Measurements from ENCODE around the gene C1orf210.

C1orf210 gene

DNA sequence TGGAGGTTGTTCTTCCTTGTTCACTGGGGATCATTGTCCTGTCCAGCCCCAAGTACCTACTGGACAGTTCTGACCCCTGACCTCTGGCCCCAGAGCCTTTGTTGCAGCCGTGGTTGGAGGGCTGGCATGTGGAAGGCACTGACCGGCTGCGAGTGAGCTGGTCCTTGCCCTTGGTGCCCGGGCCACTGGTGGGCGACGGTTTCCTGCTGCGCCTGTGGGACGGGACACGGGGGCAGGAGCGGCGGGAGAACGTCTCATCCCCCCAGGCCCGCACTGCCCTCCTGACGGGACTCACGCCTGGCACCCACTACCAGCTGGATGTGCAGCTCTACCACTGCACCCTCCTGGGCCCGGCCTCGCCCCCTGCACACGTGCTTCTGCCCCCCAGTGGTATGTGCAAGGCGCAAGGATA lies 26.8 kb upstream of the C1orf210 start:
- no peak for DNase-seq (ENCODE audit: low spot score)

GRCh38 chr1:43311521-43311920 lies 26.1 kb upstream of the C1orf210 start:
- no peak for DNase-seq (ENCODE audit: low spot score)

- DNase-seq (ENCODE audit: low spot score) = no peak
Observed at GRCh38 chr1:43309405-43310025, 24.1 kb upstream of the C1orf210 start.

DNA sequence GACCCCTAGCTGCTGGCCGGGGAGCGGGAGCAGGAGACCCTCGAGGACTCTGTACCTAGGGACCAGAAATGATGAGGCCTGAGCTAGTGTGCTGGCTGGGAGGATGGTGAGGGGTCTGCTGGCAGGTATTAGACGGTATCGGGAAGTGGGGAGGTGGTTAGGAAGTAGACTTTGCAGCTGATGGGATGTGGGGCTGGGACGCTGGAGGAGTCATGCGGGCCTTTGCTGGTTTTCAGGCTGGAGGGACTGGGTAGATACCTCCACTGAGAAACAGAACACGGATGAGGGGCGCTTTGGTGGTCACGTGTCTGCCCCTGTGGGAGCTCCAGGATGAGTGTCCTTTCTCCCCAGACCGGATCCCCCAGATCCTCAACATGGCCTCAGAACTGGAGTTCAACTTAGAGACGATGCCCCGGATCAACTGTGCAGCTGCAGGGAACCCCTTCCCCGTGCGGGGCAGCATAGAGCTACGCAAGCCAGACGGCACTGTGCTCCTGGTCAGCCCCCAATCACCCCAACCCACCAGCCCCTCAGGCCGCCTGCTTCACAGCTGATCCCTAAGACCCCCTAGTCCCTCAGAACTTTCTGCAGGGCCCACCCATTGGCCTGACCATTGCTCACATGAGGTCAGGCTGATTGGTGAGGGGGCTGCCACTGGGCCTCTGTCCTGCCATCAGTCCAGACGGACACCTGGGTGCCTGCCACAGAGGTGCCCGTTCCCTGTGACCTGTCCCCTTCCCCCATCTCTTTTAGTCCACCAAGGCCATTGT lies 23.4 kb upstream of the C1orf210 start:
- DNase-seq (ENCODE audit: low spot score) = no peak

DNA sequence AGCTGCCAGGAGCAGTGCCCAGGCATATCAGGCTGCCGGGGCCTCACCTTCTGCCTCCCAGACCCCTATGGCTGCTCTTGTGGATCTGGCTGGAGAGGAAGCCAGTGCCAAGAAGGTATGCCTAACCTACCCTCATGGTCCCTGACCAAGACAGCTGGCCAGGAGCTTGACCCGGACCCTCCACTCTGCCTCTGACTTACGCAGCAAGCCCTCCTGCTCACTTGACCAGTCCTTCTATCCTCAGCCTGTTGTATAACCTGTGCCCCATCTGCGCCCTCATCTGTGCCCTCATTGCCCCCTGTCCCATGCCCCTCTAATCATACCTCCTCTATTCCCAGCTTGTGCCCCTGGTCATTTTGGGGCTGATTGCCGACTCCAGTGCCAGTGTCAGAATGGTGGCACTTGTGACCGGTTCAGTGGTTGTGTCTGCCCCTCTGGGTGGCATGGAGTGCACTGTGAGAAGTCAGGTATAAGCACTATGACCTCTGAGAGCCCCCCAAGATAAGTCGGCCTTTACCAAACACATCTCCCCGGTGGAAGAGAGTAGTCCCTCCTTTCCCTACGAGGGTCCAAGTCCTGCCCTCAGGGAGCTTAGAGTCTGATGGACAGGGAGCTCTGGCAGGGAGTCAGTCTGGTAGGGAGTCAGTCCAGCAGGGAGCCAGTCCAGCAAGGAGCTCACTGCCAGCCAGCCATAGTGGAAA lies 22.2 kb upstream of the C1orf210 start:
- no peak for DNase-seq (ENCODE audit: low spot score)

DNA sequence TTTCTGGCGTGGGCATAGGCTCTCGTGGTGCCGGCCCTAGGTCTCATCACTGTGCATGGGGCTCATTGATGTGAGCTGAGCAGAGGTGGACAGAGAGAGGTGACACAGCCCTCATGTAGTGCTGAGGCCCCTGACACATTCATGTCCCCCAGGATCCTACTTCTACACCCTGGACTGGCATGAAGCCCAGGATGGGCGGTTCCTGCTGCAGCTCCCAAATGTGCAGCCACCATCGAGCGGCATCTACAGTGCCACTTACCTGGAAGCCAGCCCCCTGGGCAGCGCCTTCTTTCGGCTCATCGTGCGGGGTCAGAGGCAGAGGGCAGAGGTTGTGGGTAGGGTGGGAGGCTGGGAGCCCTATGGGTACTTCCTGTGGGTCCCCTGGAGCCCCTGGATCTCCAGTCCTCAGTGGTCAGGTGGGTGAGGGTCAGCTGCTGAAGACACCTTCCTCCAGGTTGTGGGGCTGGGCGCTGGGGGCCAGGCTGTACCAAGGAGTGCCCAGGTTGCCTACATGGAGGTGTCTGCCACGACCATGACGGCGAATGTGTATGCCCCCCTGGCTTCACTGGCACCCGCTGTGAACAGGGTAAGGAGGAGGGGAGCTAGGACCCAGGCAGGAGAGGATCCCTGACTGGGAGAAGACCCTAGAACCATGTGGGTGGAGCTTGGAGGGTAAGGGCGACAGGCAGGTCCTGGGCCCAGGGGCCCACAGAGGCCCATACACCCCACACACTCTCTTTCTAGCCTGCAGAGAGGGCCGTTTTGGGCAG lies 21.5 kb upstream of the C1orf210 start:
- DNase-seq (ENCODE audit: low spot score) = no peak

GRCh38 chr1:43305926-43306687 lies 20.7 kb upstream of the C1orf210 start:
- DNase-seq (ENCODE audit: low spot score) = no peak

- no peak for DNase-seq (ENCODE audit: low spot score)
Observed at GRCh38 chr1:43305461-43305860, 20.1 kb upstream of the C1orf210 start.

DNA sequence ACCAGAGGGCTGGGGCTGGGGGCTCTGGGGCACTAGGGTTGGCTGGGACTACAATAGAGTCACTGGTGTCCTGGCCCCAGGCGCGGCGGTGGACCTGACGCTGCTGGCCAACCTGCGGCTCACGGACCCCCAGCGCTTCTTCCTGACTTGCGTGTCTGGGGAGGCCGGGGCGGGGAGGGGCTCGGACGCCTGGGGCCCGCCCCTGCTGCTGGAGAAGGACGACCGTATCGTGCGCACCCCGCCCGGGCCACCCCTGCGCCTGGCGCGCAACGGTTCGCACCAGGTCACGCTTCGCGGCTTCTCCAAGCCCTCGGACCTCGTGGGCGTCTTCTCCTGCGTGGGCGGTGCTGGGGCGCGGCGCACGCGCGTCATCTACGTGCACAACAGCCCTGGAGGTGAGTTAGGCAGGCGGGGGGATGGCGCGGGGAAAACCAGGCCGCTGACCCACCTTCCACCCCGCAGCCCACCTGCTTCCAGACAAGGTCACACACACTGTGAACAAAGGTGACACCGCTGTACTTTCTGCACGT lies 19.5 kb upstream of the C1orf210 start:
- no peak for DNase-seq (ENCODE audit: low spot score)

GRCh38 chr1:43304314-43304681 lies 18.9 kb upstream of the C1orf210 start:
- no peak for DNase-seq (ENCODE audit: low spot score)

DNA sequence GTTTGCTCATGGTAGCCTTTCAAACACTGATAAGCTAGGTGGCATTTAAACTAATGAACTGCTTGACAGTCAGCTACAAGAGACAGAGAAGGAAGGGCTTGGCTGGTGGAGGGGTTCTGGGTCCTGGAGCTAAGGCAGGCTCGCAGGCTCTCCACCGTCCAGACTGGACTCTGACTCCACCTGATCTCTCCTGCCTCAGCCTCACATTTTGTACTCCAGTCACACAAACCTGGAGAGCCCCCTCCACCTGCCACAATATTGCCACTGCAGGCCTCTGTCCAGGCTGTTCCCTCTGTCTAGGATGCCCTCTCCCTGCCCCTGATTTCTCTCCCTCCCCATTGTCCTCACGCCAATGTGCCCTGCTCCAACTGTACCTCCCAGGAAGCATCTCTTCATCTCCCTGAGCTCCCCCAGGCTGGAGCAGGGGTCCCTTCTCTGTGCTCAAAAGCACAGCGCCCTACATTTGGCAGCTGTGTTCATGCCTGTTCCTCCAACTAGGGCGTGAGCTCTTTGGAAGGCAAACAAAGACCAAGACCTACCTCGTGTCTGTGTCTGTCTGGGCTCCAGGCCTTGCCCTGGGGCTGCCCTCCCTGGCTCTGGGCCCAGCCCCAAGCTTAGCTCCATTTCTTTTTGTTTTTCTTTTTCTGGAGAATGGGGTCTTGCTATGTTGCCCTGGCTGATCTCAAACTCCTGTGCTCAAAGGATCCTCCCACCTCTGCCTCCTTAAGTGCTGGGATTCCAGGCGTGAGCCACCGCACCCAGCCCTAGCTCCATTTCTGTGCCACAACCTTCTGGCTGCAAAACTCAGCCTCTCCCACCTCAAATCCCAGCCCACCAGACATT lies 18.3 kb upstream of the C1orf210 start:
- no peak for DNase-seq (ENCODE audit: low spot score)

GRCh38 chr1:43302721-43303470 lies 17.5 kb upstream of the C1orf210 start:
- DNase-seq (ENCODE audit: low spot score) = no peak

GRCh38 chr1:43302201-43302600 lies 16.8 kb upstream of the C1orf210 start:
- no peak for DNase-seq (ENCODE audit: low spot score)

GRCh38 chr1:43300378-43301094 lies 15.2 kb upstream of the C1orf210 start, which contains the start of gene TIE1:
Gene TIE1, plus strand, starts transcription at chr1:43300982. Its CDS starts 90 bp downstream, at chr1:43301072.
- no peak for DNase-seq (ENCODE audit: low spot score)

GRCh38 chr1:43299101-43299500 lies 13.7 kb upstream of the C1orf210 start:
- DNase-seq (ENCODE audit: low spot score) = no peak

- DNase-seq (ENCODE audit: low spot score) = no peak
Observed at GRCh38 chr1:43298055-43298454, 12.7 kb upstream of the C1orf210 start.

DNA sequence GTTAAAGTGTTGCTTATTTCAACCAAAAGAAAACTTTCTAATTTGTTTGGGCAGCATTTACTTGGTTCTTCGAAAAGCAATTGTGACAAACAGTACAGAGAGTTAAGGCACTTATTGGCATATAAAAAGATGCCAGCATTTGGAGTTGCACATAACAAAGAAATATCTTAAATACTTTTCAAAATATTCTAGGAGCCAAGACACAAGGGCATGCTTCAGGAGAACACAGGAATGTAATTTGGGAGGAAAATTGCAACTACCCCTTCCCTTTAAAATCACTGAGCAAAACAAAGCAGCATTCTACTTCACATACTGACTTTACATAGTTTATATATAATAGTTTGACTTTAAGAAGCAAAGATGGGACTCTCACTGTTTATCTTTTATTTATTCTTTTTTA lies 10.8 kb upstream of the C1orf210 start:
- DNase-seq (ENCODE audit: low spot score) = no peak

GRCh38 chr1:43294761-43295160 lies 9.4 kb upstream of the C1orf210 start:
- DNase-seq (ENCODE audit: low spot score) = no peak

Measured in AG20443 (cell line).